HG03558 (cell line): ENCODE results near the gene EEA1.
"Not testable (repeated sequence)": the region's sequence is repeated elsewhere in the genome, so short reads cannot be mapped to it uniquely, and the experiment has no call there.

Experiments used
- ATAC-seq: cut with Tn5 transposase; IDR thresholded peaks from one replicate; pipeline ENCODE4 v1.9.1; 2021; ENCODE audit warnings: moderate number of reproducible peaks; ENCODE audit not compliant: unreplicated experiment; ENCODE audit errors: extremely low read depth

EEA1 gene

GRCh38 chr12:92759634-92760268 lies 169.3 kb downstream of the EEA1 start:
- no peak for ATAC-seq

- no peak for ATAC-seq
Measured at GRCh38 chr12:92757597-92758121, 171.4 kb downstream of the EEA1 start.

- no peak for ATAC-seq
Measured at GRCh38 chr12:92756898-92757596, 172.0 kb downstream of the EEA1 start.

GRCh38 chr12:92753976-92754885 lies 174.9 kb downstream of the EEA1 start:
- ATAC-seq = no peak

- ATAC-seq = not testable (repeated sequence)
Measured at GRCh38 chr12:92749691-92750090, 179.4 kb downstream of the EEA1 start.

- ATAC-seq = no peak
Measured at GRCh38 chr12:92747151-92747550, 181.9 kb downstream of the EEA1 start.

- ATAC-seq = no peak
Measured at GRCh38 chr12:92745856-92746550, 183.1 kb downstream of the EEA1 start.

- no peak for ATAC-seq
Measured at GRCh38 chr12:92743026-92743425, 186.1 kb downstream of the EEA1 start.

- ATAC-seq = no peak
Measured at GRCh38 chr12:92740411-92740810, 188.7 kb downstream of the EEA1 start.

- no peak for ATAC-seq
Measured at GRCh38 chr12:92739113-92739512, 190.0 kb downstream of the EEA1 start.

- no peak for ATAC-seq
Measured at GRCh38 chr12:92737855-92738850, 190.9 kb downstream of the EEA1 start.

- no peak for ATAC-seq
Measured at GRCh38 chr12:92736605-92737004, 192.5 kb downstream of the EEA1 start.

GRCh38 chr12:92735131-92735721 lies 193.9 kb downstream of the EEA1 start:
- no peak for ATAC-seq

- no peak for ATAC-seq
Measured at GRCh38 chr12:92733661-92734060, 195.4 kb downstream of the EEA1 start.

GRCh38 chr12:92733181-92733580 lies 195.9 kb downstream of the EEA1 start:
- no peak for ATAC-seq

- no peak for ATAC-seq
Measured at GRCh38 chr12:92732716-92733115, 196.4 kb downstream of the EEA1 start.

GRCh38 chr12:92732216-92732615 lies 196.9 kb downstream of the EEA1 start:
- ATAC-seq = no peak

GRCh38 chr12:92730758-92731157 lies 198.3 kb downstream of the EEA1 start:
- no peak for ATAC-seq
